GM18502 (cell line): Measurements from ENCODE around the gene MRPS24.
A peak's percentile ranks its signal among the peaks of the same experiment; 100 is the strongest.

Experiments
- ATAC-seq: cut with Tn5 transposase; IDR thresholded peaks from one replicate; pipeline ENCODE4 v1.9.1; 2021; ENCODE audit warnings: mild to moderate bottlenecking; ENCODE audit not compliant: unreplicated experiment, poor library complexity

The MRPS24 gene

DNA sequence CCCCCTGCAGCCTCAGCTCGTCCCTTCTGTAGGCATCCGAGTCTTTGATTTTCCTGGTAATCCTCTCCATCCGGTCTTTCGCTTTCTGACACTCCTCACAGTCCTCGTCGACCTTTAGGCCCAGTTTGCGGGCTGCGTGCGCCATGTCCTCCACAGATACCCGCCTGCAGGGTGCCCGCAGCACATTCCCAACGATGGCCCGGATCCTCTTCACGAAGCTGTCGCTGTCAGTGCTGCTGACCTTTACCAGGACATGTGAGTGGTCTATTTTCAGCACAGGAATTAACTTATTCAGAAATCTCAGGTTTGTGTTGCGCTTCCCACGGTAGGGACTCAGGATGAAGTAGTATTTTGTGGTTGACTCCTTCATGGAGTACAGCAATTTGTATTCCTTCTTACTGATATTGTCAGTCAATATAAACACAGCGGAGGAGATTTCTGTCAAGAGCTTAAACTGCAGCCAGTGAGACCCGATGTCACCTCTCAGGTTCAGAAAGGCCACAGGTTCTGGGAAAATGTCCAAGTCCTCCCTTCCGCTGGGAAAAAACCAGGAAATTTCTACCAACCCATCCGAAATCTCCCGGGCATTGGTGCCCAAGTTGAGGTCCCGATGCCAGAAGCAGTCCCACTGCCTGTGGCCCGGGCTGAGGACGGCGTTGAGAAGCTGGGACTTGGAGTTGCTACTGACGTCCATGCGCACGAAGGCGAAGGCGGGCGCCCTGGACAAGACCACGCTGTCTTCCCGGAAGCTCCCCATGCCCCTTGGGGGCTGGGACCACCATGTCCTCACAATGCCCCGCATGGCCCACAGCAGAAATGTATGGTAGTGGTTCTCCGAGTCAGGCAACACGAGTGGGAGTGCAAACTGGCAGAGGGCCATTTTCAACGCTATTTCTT, 8.9 kb upstream of the MRPS24 start:
- no peak for ATAC-seq

DNA sequence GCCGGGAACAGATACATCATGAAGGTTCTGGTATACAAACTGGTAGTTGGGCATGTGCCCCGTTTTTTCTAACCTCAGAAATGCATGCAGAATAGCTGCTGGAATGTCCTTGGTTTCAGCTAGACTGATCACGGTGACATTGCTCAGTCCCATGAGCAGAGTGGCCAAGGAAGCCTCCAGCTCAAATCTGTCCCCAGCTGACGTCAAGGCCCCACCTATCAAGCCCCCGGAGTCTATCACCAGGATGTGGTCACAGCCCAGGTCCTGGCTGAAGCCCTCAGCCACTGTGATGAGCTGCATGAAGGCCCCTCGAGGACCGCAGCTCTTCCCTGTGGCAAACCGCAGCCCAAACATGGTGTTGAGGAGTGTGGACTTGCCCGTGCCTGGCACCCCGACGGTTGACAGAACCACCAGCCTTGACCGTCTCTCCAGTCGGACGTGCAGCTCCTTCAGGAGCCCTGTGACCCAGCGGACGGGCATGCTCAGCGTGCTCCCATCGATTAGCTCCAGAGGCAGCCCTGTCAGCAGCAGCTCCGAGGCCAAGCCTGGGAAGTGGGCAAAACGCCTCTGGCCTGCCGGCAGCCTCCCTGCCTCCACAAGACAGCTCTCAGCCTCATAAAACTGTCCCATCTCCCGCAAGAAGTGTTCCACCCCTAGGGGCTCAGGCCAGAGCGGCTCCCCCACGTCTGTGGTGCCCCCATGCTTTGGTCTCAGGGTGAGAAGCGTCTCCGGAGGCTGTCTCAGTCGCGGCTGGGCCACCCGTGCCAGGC, 7.8 kb upstream of the MRPS24 start:
- ATAC-seq = no peak

DNA sequence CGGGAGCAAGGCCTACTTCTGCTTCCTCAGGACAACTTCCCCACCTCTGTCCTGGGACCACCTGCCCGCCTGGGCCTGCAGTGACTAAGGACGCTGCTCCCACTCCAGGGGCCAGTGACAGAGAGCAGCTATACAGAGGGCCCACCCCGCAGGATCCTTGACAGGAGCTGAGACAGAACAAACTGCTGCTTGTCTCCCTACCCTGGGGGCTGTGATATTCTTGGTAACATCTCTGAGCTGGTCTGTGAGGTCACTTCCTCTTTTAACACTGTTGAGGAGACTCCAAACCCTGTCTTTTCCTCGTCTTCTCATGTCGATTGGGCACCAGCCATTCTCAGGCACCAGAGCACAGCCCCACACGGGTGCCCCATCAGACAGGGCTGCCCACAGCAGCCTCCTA, 6.9 kb upstream of the MRPS24 start:
- ATAC-seq = no peak

DNA sequence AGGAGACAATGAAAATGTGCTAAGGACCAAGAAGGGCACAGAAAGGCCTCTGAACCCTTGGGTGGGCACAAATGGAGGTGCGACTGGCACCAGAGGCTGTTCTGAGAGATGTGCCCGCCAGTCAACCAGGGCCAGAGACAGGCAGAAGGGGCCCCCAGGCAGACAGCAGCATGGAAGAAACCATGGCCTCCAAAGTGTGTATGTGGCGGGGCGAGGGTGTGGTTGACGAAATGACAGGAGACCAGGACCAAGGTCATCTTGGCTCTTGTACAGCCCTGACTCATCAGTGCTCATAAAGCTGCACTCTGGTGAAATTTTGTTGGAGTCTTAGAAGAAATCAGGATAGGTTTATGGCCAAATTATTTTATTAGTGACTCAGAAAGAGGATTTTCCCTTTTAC, 4.0 kb upstream of the MRPS24 start:
- ATAC-seq = no peak

DNA sequence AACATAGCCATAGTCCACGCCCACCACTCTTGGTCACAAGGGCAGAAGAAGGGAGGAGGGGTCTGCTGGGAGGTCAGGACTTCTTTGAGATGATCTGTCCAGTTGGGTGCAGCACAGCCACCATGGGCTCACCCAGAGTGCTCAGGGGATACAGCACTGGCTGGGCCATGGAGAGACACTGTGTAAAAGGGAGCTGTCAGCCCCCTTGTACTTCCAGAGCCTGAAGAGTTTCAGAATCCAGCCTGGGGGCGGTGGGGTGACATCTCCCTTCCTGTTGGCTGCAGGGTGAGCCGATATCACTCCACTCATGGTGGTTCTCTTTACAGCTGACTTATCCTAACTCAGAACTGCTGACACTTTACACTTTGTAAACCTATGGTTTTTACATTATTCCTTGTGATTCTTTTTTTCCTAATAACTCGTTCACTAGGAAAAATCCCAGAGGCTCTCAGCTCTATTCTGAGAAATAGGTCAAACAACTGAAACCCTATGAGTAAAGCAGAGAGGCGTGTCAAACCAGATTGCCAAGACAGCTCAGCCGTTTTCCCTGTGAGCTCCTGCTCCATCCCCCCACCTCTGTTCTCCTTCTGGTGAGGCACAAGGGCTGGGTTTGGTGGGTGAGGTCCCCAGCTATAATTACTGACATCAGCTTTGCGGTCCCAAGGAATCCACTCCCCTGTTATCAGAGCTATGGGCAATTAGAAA, 3.2 kb upstream of the MRPS24 start:
- no peak for ATAC-seq

DNA sequence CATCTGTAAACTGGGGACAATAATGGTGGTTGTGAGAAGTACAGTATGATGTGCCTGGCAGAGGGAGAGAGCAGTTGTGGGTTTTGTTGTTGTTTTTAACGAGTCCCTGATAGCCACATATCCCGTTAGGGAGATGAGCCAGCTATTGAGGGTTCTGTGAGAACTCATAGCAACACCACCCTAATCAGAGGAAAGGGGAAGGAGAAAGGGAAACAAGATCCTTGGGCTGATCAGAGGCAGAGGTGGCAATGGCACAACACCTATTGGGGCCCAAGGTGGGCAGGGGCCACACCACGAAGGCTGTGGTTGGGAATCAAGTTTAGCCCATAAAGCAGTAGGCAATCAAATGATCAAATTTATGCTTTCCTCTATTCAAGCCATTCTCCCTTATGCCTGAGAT, 1.7 kb upstream of the MRPS24 start:
- no peak for ATAC-seq

GRCh38 chr7:43870316-43870715, 999 bp upstream of the MRPS24 start:
- ATAC-seq = no peak

- ATAC-seq = peak; percentile 10
These were observed 537 bp upstream of the MRPS24 start for GRCh38 chr7:43869867-43870240.

- peak; percentile 5 for ATAC-seq
These were observed 674 bp downstream of the MRPS24 start for GRCh38 chr7:43868681-43869005.

GRCh38 chr7:43868181-43868580, 1.1 kb downstream of the MRPS24 start:
- no peak for ATAC-seq

GRCh38 chr7:43865277-43865676, 4.0 kb downstream of the MRPS24 start:
- ATAC-seq = no peak

- ATAC-seq = no peak
These were observed 5.2 kb downstream of the MRPS24 start for GRCh38 chr7:43864126-43864525.

DNA sequence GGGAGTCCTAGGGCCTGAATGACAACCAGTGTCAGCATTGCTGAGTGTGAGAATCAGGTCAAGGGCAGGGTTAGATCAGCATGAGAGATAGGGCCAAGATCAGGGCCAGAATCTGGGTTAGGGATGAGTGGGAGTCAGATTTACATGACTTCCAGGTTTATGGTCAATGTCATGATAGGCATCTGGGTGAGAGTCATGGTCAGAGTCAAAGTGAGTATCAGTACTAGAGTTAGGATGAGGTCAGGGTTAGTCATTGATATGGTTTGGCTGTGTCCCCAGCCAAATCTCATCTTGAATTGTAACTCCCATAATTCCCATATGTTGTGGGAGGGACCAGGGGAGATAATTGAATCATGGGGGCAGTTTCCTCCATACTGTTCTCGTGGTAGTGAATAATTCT, 12.3 kb downstream of the MRPS24 start:
- no peak for ATAC-seq

DNA sequence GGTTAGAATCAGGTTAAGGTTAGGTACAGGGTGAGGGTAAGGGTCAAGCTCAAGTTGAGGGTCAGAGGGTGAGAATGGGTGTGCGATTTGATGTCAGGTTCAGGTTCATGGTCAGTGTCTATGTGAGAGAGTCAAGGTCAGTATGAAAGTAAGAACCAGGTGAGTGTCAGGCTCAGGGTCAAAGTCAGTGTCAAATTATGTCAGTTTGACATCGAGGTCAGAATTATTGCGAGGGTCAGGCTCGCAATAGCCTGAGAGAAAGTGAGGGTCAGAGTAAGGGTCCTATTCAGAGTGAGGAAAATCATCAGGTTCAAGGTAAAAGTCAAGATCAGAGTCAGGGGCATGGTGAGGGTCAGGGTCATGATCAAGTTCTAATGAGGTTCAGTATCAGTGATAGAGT, 13.0 kb downstream of the MRPS24 start:
- ATAC-seq = no peak

GRCh38 chr7:43855176-43855575, 14.1 kb downstream of the MRPS24 start:
- ATAC-seq = no peak

GRCh38 chr7:43851805-43852204, 17.5 kb downstream of the MRPS24 start:
- ATAC-seq = no peak

DNA sequence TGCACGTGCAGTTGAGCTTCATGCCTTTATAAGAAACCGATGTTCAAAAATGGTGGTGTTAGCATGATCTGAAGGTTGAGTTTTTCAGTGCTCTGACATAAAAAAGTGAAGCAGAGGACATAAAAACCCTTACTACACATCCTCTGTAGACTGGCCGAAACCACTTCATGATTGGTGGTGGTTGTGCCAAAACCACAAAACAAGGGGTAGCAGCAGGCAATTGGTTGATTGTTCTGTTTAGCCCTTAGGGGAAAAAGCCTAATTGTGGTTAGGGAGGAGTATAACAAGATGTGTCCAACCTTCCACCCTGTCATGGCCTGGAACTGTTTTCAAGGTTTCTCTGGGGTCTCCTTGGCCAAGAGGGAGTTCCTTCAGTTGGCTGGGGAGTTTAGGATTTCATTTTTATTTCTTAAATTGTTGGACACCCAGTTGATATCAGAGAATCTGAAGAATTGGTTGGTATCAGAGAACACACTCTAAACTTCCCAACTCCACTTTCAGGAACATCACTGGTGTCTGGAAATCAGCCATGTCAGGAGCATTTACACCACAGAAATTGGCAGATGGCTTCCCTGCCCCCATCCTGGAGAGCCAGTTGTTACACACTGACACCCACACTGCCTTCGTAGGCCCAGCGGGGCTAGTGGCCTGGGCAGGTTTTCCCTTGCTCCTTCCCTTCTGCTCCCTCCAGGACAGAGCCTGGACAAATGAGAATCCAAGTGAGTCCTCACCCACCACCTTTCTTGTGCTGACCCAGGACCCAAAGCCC, 18.8 kb downstream of the MRPS24 start:
- no peak for ATAC-seq

DNA sequence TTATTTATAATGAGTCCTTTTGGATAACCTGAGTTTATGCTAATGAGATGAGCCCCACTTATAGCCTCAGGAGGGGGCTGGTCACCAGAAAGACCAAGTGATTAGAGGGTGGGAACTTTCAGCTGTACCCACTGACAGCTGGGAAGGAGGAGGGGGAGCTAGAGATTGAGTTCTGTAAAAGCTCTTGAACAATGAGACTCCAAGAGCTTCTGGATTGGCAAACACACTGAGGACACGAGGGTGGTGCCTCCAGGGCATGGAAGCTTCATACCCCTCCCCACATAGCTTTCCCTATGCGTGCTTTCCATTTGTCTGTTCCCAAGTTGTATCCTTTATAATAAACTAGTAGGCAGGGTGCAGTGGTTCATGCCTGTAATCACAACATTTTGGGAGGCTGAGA, 20.3 kb downstream of the MRPS24 start:
- ATAC-seq = no peak

GRCh38 chr7:43847496-43847895, 21.8 kb downstream of the MRPS24 start:
- no peak for ATAC-seq

GRCh38 chr7:43844662-43845061, 24.7 kb downstream of the MRPS24 start:
- ATAC-seq = no peak
